NOMO-1 (cell line): ENCODE measurements around the gene DISC1.
"Not testable (repeated sequence)": the region's sequence is repeated elsewhere in the genome, so short reads cannot be mapped to it uniquely, and the experiment has no call there.

ENCODE experiments used
- DNase-seq, 2 experiments: peaks; one replicate each; lab custom pipeline; 2025; ENCODE audit not compliant: unreplicated experiment in 2 of 2; lab: John Stamatoyannopoulos, UW

Gene DISC1

GRCh38 chr1:231761747-231762541, 135.4 kb downstream of the DISC1 start:
- no peak for DNase-seq

- DNase-seq, result peak; percentile 16 to 70
Observed at GRCh38 chr1:231763456-231763855, 136.9 kb downstream of the DISC1 start.

GRCh38 chr1:231765825-231766224, 139.2 kb downstream of the DISC1 start:
- DNase-seq, result not testable (repeated sequence)

GRCh38 chr1:231767471-231767870, 140.9 kb downstream of the DISC1 start:
- no peak for DNase-seq

GRCh38 chr1:231768416-231768815, 141.8 kb downstream of the DISC1 start:
- DNase-seq, result no peak

- DNase-seq, result no peak
Observed at GRCh38 chr1:231770506-231771175, 144.1 kb downstream of the DISC1 start.

- peak; percentile 54 to 90 for DNase-seq
Observed at GRCh38 chr1:231774719-231775335, 148.2 kb downstream of the DISC1 start.

- no peak for DNase-seq
Observed at GRCh38 chr1:231776010-231776756, 149.6 kb downstream of the DISC1 start.

- peak in 1 of 2 experiments; percentile 4 for DNase-seq
Observed at GRCh38 chr1:231776757-231777062, 150.1 kb downstream of the DISC1 start.

GRCh38 chr1:231778009-231778719, 151.6 kb downstream of the DISC1 start:
- peak; percentile 77 to 83 for DNase-seq

- no peak for DNase-seq
Observed at GRCh38 chr1:231779081-231779480, 152.5 kb downstream of the DISC1 start.

- DNase-seq, result peak; percentile 78 to 94
Observed at GRCh38 chr1:231781892-231782291, 155.3 kb downstream of the DISC1 start.

GRCh38 chr1:231785073-231785472, 158.5 kb downstream of the DISC1 start:
- not testable (repeated sequence) for DNase-seq

GRCh38 chr1:231786126-231786525, 159.5 kb downstream of the DISC1 start:
- DNase-seq, result peak; percentile 39 to 85

GRCh38 chr1:231792634-231793033, 166.0 kb downstream of the DISC1 start:
- DNase-seq, result no peak

GRCh38 chr1:231793893-231794292, 167.3 kb downstream of the DISC1 start:
- DNase-seq, result no peak

GRCh38 chr1:231796141-231796540, 169.6 kb downstream of the DISC1 start:
- no peak for DNase-seq

GRCh38 chr1:231799363-231799986, 172.9 kb downstream of the DISC1 start:
- no peak for DNase-seq

GRCh38 chr1:231800108-231800507, 173.5 kb downstream of the DISC1 start:
- no peak for DNase-seq

- DNase-seq, result no peak
Observed at GRCh38 chr1:231801042-231801585, 174.5 kb downstream of the DISC1 start.
